T-cell (primary cell): Measurements from ENCODE around the gene CSRNP3. TPM values are rescaled to one million over a fixed set of nuclear protein-coding genes. Genes with fewer than 3 reads are reported as not detected.

ENCODE experiments used
- ATAC-seq, 4 experiments: fragments of 200-7000 bp in 3 of 4; fragments of 150-1000 bp in 1 of 4; cut with Tn5 transposase; replicated peaks in 1 of 4; 1 replicate in 3 of 4; 2 replicates in 1 of 4; pipeline ENCODE4 v1.10.0; 2021; ENCODE audit warnings: moderate library complexity in 3 of 4, mild to moderate bottlenecking in 2 of 4, moderate number of reproducible peaks in 1 of 4
- CTCF ChIA-PET, 2 donors: fragments of 300-600 bp; sonication (Branson Sonifier 250); formaldehyde crosslinking; loops; one replicate each; lab custom pipeline; 2022; ENCODE audit warnings: antibody characterized with exemption in 2 of 2; lab: Charles Lee
- POLR2A ChIA-PET, 2 donors: fragments of 300-600 bp; sonication (Branson Sonifier 250); formaldehyde crosslinking; loops; one replicate each; lab custom pipeline; 2022; ENCODE audit warnings: antibody characterized with exemption in 2 of 2; lab: Charles Lee
- DNase-seq, 35 experiments: peaks; one replicate each; pipeline versions ENCODE4 v3.0.0 to v3.0.0-alpha.2; 2013 to 2023
- H3K27ac ChIP-seq: one replicate; pipeline ENCODE4 v1.5.1; 2013; ENCODE audit warnings: low read length
- H3K27me3 ChIP-seq, 2 experiments: replicated peaks in 1 of 2; 1 replicate in 1 of 2; 2 replicates in 1 of 2; pipeline versions ENCODE4 v1.6.1 to v1.7.0; 2013; ENCODE audit warnings: low read length in 1 of 2, mixed read lengths in 1 of 2; ENCODE audit not compliant: control insufficient read depth in 2 of 2, insufficient read depth in 2 of 2; ENCODE audit errors: extremely low read depth in 1 of 2
- H3K36me3 ChIP-seq, 2 donors: 1 replicate in 1 of 2; 2 replicates in 1 of 2; pipeline versions ENCODE4 v1.6.1 to v1.7.0; 2013; ENCODE audit warnings: low read length in 1 of 2; ENCODE audit not compliant: control insufficient read depth in 2 of 2, insufficient read depth in 1 of 2; ENCODE audit errors: extremely low read depth in 1 of 2
- H3K4me1 ChIP-seq, 2 experiments: 1 replicate in 1 of 2; 2 replicates in 1 of 2; pipeline versions ENCODE4 v1.6.1 to v1.7.0; 2013; ENCODE audit warnings: low read length in 2 of 2, mixed read lengths in 1 of 2; ENCODE audit not compliant: insufficient read depth in 2 of 2, control insufficient read depth in 1 of 2; ENCODE audit errors: extremely low read depth in 1 of 2
- H3K4me3 ChIP-seq, 2 donors: 1 replicate in 1 of 2; 2 replicates in 1 of 2; pipeline versions ENCODE4 v1.5.1 to v1.7.0; 2013; ENCODE audit warnings: mild to moderate bottlenecking in 2 of 2, low read length in 1 of 2, moderate library complexity in 1 of 2; ENCODE audit not compliant: control insufficient read depth in 1 of 2; ENCODE audit errors: extremely low read depth in 1 of 2
- H3K9me3 ChIP-seq: 2 replicates; pipeline ENCODE4 v1.7.0; 2013
- H3K27ac Mint-ChIP-seq, 2 donors: one replicate each; pipeline ENCODE4 v1.8.0; 2020 to 2021; ENCODE audit warnings: mild to moderate bottlenecking in 2 of 2, mixed read lengths in 2 of 2
- H3K27me3 Mint-ChIP-seq, 2 donors: one replicate each; pipeline ENCODE4 v1.8.0; 2021 to 2022; ENCODE audit warnings: mixed read lengths in 2 of 2
- H3K36me3 Mint-ChIP-seq: one replicate; pipeline ENCODE4 v1.8.0; 2021; ENCODE audit warnings: mixed read lengths
- H3K4me1 Mint-ChIP-seq, 3 donors: one replicate each; pipeline ENCODE4 v1.8.0; 2020 to 2022; ENCODE audit warnings: mixed read lengths in 3 of 3, mild to moderate bottlenecking in 1 of 3
- H3K4me3 Mint-ChIP-seq, 3 donors: one replicate each; pipeline ENCODE4 v1.8.0; 2020 to 2022; ENCODE audit warnings: mild to moderate bottlenecking in 3 of 3, mixed read lengths in 3 of 3, moderate library complexity in 3 of 3
- H3K9me3 Mint-ChIP-seq, 3 donors: one replicate each; pipeline ENCODE4 v1.8.0; 2020 to 2022; ENCODE audit warnings: mixed read lengths in 3 of 3
- WGBS: methylation state at CpG from one replicate; pipeline ENCODE4 v1.1.5; 2013; ENCODE audit warnings: missing lambda C conversion rate; ENCODE audit not compliant: insufficient coverage; 5-methylcytosine and 5-hydroxymethylcytosine counted together
- total RNA-seq, 35 experiments: library from RNA in 6 of 35; stranded (reverse) in 6 of 35; fragments of 120-200 nt in 1 of 35; gene quantifications; one replicate each; pipeline versions ENCODE4 v1.2.1 to v1.2.4 and lab custom pipeline; 2013 to 2026

CSRNP3 gene, protein sequence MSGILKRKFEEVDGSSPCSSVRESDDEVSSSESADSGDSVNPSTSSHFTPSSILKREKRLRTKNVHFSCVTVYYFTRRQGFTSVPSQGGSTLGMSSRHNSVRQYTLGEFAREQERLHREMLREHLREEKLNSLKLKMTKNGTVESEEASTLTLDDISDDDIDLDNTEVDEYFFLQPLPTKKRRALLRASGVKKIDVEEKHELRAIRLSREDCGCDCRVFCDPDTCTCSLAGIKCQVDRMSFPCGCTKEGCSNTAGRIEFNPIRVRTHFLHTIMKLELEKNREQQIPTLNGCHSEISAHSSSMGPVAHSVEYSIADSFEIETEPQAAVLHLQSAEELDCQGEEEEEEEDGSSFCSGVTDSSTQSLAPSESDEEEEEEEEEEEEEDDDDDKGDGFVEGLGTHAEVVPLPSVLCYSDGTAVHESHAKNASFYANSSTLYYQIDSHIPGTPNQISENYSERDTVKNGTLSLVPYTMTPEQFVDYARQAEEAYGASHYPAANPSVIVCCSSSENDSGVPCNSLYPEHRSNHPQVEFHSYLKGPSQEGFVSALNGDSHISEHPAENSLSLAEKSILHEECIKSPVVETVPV
- under 1 TPM in 1 of 5 donors, not detected in 4; 0.19 TPM for total RNA-seq
- total RNA-seq (2013): 0.04 TPM
- total RNA-seq (lab: John Stamatoyannopoulos, UW): 0 to 0.11 (median 0) reads per million in 29 experiments

DNA sequence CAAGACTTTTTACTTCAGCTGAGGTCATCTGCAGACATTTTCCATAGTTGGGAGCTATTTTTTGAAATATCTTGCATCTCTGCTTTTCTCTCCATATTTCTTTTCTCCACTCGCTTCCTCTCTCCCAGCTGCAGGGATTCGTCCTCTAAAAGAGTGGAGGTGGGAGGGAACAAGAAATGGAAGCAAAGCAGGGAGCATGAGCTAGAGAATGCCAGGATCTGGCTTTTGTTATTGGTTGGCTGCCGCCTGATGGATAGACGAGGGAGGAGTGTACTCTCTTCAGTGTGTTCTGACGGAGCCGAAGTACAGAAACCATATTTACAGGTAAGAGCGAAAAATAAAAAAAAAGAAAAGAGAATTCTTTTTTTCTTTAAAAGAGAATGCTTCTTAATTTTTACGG, at the start of gene CSRNP3:
Gene CSRNP3 (plus strand): TSS at position 282 of the 400 bp plus-strand sequence. CDS start 125,368 bp downstream, outside the sequence.
- H3K4me3 ChIP-seq: no peak within 1 kb of the TSS
- DNase-seq (no peak), ATAC-seq (no peak)
- Mint-ChIP-seq H3K9me3 (no peaks in the 10 kb centered on the region), H3K27me3 (peaks cover 2 to 8% of the 10 kb centered on the region in 2 donors), H3K27ac (no peak within 1 kb of the TSS), H3K36me3 (no peaks in the 10 kb centered on the region), H3K4me3 (no peak within 1 kb of the TSS), H3K4me1 (no peaks in the 10 kb centered on the region)
- no peaks in the 10 kb centered on the region for H3K9me3 ChIP-seq
- H3K27ac ChIP-seq: no peak within 1 kb of the TSS
- POLR2A ChIA-PET: no interaction called here
- H3K36me3 ChIP-seq: no peaks in the 10 kb centered on the region
- H3K4me1 ChIP-seq: no peaks in the 10 kb centered on the region
- CTCF ChIA-PET: no interaction called here
- no peaks in the 10 kb centered on the region for H3K27me3 ChIP-seq
- 100% methylated on average over 1 of the region's 8 CpGs for WGBS

DNA sequence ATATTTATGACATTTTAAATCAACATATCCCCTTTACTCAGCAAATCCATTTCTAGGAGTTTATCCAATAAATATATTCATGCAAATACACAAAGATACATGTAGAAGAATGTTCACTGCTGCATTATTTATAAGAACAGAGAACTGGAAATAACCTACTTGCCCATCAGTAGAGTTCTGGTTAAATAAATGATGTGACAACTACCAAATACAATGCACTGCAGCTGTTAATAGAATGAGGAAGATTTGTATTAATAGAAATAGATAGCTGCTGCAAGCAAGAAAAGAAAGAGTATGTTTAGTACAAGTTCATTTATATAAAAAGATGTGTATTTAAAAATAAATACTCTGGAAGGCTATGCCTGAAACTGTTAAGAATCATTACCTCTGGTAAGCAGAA, 49.3 kb upstream of the CSRNP3 start:
- CTCF ChIA-PET: interaction anchor here in 1 of 2 donors (0.6 kb wide), 1 partner anchor 11 kb away, joined by 4 read pairs; no protein-coding TSS in a partner anchor

DNA sequence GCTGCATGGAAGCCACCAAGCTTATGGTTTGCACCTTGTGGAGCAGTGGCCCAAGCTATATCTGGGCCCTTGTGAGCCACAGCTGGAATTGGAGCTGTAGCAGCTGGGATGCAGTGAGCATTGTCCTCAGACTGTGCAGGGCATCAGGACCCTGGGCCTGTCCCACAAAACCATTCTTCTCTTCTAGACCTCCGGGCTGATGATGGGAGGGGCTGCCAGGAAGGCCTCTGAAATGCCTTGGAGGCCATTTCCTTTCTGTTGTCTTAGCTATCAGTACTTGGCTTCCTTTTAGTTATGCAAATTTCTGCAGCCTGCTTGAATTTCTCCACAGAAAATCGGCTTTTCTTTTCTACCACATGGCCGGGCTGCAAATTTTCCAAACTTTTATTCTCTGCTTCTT, 46.4 kb upstream of the CSRNP3 start:
- ChIA-PET CTCF (no interaction called here), POLR2A (no interaction called here)
- Histone ChIP-seq H3K4me1 (no peaks in the 10 kb centered on the region), H3K27ac (no peak overlapping the region), H3K9me3 (no peaks in the 10 kb centered on the region), H3K27me3 (peaks cover 0 to 6% of the 10 kb centered on the region in 2 experiments), H3K4me3 (no peak overlapping the region), H3K36me3 (no peaks in the 10 kb centered on the region)
- Mint-ChIP-seq H3K27me3 (peaks cover 0 to 2% of the 10 kb centered on the region in 2 donors), H3K4me3 (no peak overlapping the region), H3K27ac (no peak overlapping the region), H3K9me3 (peaks cover 0 to 7% (median 6%) of the 10 kb centered on the region in 3 donors), H3K36me3 (no peaks in the 10 kb centered on the region), H3K4me1 (no peaks in the 10 kb centered on the region)
- DNase-seq: no peak
- 85% methylated on average over 2 of the region's 3 CpGs for whole genome bisulfite sequencing
- no peak for ATAC-seq

More for the DNA sequence above, 49.3 kb upstream of the CSRNP3 start:
- H3K9me3 ChIP-seq: no peaks in the 10 kb centered on the region
- H3K36me3 ChIP-seq: no peaks in the 10 kb centered on the region
- H3K27ac ChIP-seq: no peak overlapping the region
- H3K4me3 ChIP-seq: no peak overlapping the region
- H3K36me3 Mint-ChIP-seq: no peaks in the 10 kb centered on the region
- H3K4me3 Mint-ChIP-seq: no peak overlapping the region
- no peak overlapping the region for H3K27ac Mint-ChIP-seq
- ATAC-seq (no peak), DNase-seq (no peak)
- H3K9me3 Mint-ChIP-seq: peaks cover 7 to 11% (median 10%) of the 10 kb centered on the region in 3 donors
- POLR2A ChIA-PET: interaction anchor here in 1 of 2 donors (0.6 kb wide), 1 partner anchor 476 kb away, joined by 4 read pairs; no protein-coding TSS in a partner anchor
- peaks cover 0 to 2% of the 10 kb centered on the region in 2 donors for H3K27me3 Mint-ChIP-seq
- no peaks in the 10 kb centered on the region for H3K4me1 Mint-ChIP-seq
- H3K4me1 ChIP-seq: no peaks in the 10 kb centered on the region
- no peaks in the 10 kb centered on the region for H3K27me3 ChIP-seq

DNA sequence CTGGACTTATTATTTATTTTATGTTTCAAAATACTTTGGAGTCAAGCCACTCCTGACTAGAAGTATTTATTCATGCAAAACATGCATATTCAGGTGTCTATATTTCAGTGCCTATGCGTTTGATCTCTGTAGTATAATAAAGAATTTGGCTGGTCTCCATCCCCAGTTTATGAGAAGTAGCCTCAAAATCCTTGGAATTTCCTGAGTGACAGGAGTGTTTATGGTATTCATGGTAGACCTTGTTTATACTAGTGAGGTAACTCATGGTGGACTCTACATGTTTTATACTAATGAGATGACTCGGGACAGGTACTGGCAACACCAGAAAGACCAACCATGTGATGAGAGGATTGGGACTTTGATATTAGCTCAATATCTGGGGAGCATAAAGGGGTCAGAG, 43.9 kb upstream of the CSRNP3 start:
- H3K9me3 Mint-ChIP-seq: peaks cover 0 to 7% (median 6%) of the 10 kb centered on the region in 3 donors
- H3K36me3 Mint-ChIP-seq: no peaks in the 10 kb centered on the region
- H3K27me3 Mint-ChIP-seq: peaks cover 0 to 2% of the 10 kb centered on the region in 2 donors
- Histone ChIP-seq H3K27ac (no peak overlapping the region), H3K9me3 (no peaks in the 10 kb centered on the region), H3K4me3 (no peak overlapping the region), H3K27me3 (peaks cover 0 to 6% of the 10 kb centered on the region in 2 experiments), H3K4me1 (no peaks in the 10 kb centered on the region), H3K36me3 (no peaks in the 10 kb centered on the region)
- no CpG with 5 or more reads among the region's 2 CpGs for WGBS
- H3K27ac Mint-ChIP-seq: no peak overlapping the region
- H3K4me3 Mint-ChIP-seq: no peak overlapping the region
- no peak for ATAC-seq
- ChIA-PET CTCF (no interaction called here), POLR2A (no interaction called here)
- DNase-seq: no peak
- H3K4me1 Mint-ChIP-seq: no peaks in the 10 kb centered on the region

DNA sequence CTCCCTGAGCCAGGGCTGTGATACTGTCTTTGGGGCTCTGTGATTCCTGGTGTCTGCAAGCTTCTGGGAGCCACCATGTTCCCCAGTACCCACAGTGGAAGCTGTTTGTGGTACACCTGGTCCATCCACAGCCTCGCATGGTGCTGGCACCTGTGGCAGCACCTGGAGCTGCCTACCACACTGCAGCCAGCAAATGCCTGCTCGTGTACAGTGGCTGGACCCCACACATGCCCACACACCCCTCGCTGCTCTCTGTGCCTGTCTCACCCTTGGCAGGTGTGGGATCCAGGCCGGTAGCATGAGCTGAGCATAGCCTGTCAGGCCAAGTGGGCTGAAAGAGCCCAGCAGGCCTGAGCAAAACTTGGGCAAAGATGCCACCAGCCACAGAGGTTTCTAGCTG, 41.8 kb upstream of the CSRNP3 start:
- Mint-ChIP-seq H3K4me3 (no peak overlapping the region), H3K27ac (no peak overlapping the region), H3K27me3 (no peaks in the 10 kb centered on the region), H3K4me1 (no peaks in the 10 kb centered on the region), H3K9me3 (peaks cover 0 to 7% (median 6%) of the 10 kb centered on the region in 3 donors), H3K36me3 (no peaks in the 10 kb centered on the region)
- CTCF ChIA-PET: interaction anchor here in 1 of 2 donors (0.8 kb wide), 1 partner anchor 13 kb away, joined by 4 read pairs; no protein-coding TSS in a partner anchor
- H3K27ac ChIP-seq: no peak overlapping the region
- H3K4me1 ChIP-seq: no peaks in the 10 kb centered on the region
- H3K9me3 ChIP-seq: no peaks in the 10 kb centered on the region
- peaks cover 0 to 6% of the 10 kb centered on the region in 2 experiments for H3K27me3 ChIP-seq
- POLR2A ChIA-PET: no interaction called here
- H3K36me3 ChIP-seq: no peaks in the 10 kb centered on the region
- WGBS: 60% methylated on average over 4 of the region's 4 CpGs
- H3K4me3 ChIP-seq: no peak overlapping the region
- ATAC-seq: no peak
- DNase-seq: no peak

DNA sequence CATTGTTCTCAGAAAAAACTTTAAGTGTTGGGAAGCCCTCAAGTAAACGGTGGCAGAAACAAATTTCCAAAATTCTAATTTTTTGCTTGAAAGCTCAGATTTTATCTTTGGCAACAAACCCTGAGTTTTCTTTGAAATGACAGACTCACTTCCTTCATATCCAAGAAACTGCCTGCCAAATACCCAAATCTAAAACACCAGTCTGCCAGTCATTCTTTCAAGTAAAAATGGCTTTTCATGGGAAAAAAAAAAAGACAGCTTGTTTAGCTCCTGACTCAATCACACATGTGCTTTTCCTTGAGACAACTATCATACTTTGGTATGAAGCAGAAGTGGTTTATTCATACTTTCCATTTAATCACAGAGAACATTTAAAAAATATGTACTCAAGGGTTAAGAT, 40.6 kb upstream of the CSRNP3 start:
- H3K27me3 ChIP-seq: peaks cover 0 to 6% of the 10 kb centered on the region in 2 experiments
- no peak overlapping the region for H3K27ac Mint-ChIP-seq
- ATAC-seq (no peak), DNase-seq (no peak)
- no peaks in the 10 kb centered on the region for H3K36me3 Mint-ChIP-seq
- H3K9me3 ChIP-seq: no peaks in the 10 kb centered on the region
- no peaks in the 10 kb centered on the region for H3K4me1 Mint-ChIP-seq
- H3K4me1 ChIP-seq: no peaks in the 10 kb centered on the region
- no peak overlapping the region for H3K27ac ChIP-seq
- CTCF ChIA-PET: interaction anchor here in 1 of 2 donors (0.7 kb wide), 1 partner anchor 11 kb away, joined by 3 read pairs; no protein-coding TSS in a partner anchor
- no peak overlapping the region for H3K4me3 ChIP-seq
- POLR2A ChIA-PET: no interaction called here
- WGBS: no CpG with 5 or more reads among the region's 1 CpG
- no peak overlapping the region for H3K4me3 Mint-ChIP-seq
- no peaks in the 10 kb centered on the region for H3K9me3 Mint-ChIP-seq
- H3K27me3 Mint-ChIP-seq: no peaks in the 10 kb centered on the region
- no peaks in the 10 kb centered on the region for H3K36me3 ChIP-seq
